Measurements from ENCODE around the gene MMP24.
A peak's percentile ranks its signal among the peaks of the same experiment; 100 is the strongest.
"Not testable (repeated sequence)": the region's sequence is repeated elsewhere in the genome, so short reads cannot be mapped to it uniquely, and the experiment has no call there.

The MMP24 gene

GRCh38 chr20:35226126-35226883, at the start of gene MMP24:
Gene MMP24 (plus strand): TSS chr20:35226690. CDS start chr20:35226739, 49 bp downstream.
- no peak for DNase-seq (ENCODE audit: low spot score)

GRCh38 chr20:35179292-35180212, 46.9 kb upstream of the MMP24 start:
- DNase-seq (ENCODE audit: low spot score): no peak

GRCh38 chr20:35180266-35180665, 46.2 kb upstream of the MMP24 start:
- DNase-seq (ENCODE audit: low spot score): no peak

GRCh38 chr20:35181731-35182130, 44.8 kb upstream of the MMP24 start:
- no peak for DNase-seq (ENCODE audit: low spot score)

- not testable (repeated sequence) for DNase-seq (ENCODE audit: low spot score)
Observed at GRCh38 chr20:35186691-35187289, 39.7 kb upstream of the MMP24 start.

GRCh38 chr20:35187584-35188190, 38.8 kb upstream of the MMP24 start:
- DNase-seq (ENCODE audit: low spot score): no peak

GRCh38 chr20:35189223-35189622, 37.3 kb upstream of the MMP24 start:
- not testable (repeated sequence) for DNase-seq (ENCODE audit: low spot score)

GRCh38 chr20:35190556-35190955, 35.9 kb upstream of the MMP24 start:
- DNase-seq (ENCODE audit: low spot score): no peak

GRCh38 chr20:35191419-35192117, 34.9 kb upstream of the MMP24 start:
- no peak for DNase-seq (ENCODE audit: low spot score)

- no peak for DNase-seq (ENCODE audit: low spot score)
Observed at GRCh38 chr20:35192118-35192872, 34.2 kb upstream of the MMP24 start.

- not testable (repeated sequence) for DNase-seq (ENCODE audit: low spot score)
Observed at GRCh38 chr20:35193031-35193791, 33.3 kb upstream of the MMP24 start.

- DNase-seq (ENCODE audit: low spot score): no peak
Observed at GRCh38 chr20:35196313-35196712, 30.2 kb upstream of the MMP24 start.

GRCh38 chr20:35199740-35200139, 26.8 kb upstream of the MMP24 start:
- no peak for DNase-seq (ENCODE audit: low spot score)

GRCh38 chr20:35200267-35200666, 26.2 kb upstream of the MMP24 start:
- DNase-seq (ENCODE audit: low spot score): no peak

GRCh38 chr20:35201467-35201866, 25.0 kb upstream of the MMP24 start:
- DNase-seq (ENCODE audit: low spot score): not testable (repeated sequence)

GRCh38 chr20:35206802-35207201, 19.7 kb upstream of the MMP24 start:
- DNase-seq (ENCODE audit: low spot score): no peak

- peak; percentile 87 for DNase-seq (ENCODE audit: low spot score)
Observed at GRCh38 chr20:35207950-35208611, 18.4 kb upstream of the MMP24 start.

- no peak for DNase-seq (ENCODE audit: low spot score)
Observed at GRCh38 chr20:35215066-35215956, 11.2 kb upstream of the MMP24 start.

All from pons (tissue), 1 donor.